Epithelial cell of esophagus (primary cell): ENCODE measurements around the gene CHRFAM7A.
"Not testable (repeated sequence)": the region's sequence is repeated elsewhere in the genome, so short reads cannot be mapped to it uniquely, and the experiment has no call there.

Source experiments
- DNase-seq: peaks from one replicate; pipeline ENCODE4 v3.0.0; 2010; ENCODE audit warnings: low read depth
- H3K4me3 ChIP-seq: 2 replicates; pipeline ENCODE4 v1.5.1; 2011; ENCODE audit warnings: mild to moderate bottlenecking, low read length, control low read depth

The CHRFAM7A gene

GRCh38 chr15:30392766-30393663 is at the start of gene CHRFAM7A:
TSS of gene CHRFAM7A (minus strand) at chr15:30393540. CDS start at chr15:30383351, 10,189 bp downstream.
- H3K4me3 ChIP-seq, DNase-seq: not testable (repeated sequence)

GRCh38 chr15:30438348-30438747 is 45.0 kb upstream of the CHRFAM7A start:
- H3K4me3 ChIP-seq, DNase-seq: not testable (repeated sequence)

DNA sequence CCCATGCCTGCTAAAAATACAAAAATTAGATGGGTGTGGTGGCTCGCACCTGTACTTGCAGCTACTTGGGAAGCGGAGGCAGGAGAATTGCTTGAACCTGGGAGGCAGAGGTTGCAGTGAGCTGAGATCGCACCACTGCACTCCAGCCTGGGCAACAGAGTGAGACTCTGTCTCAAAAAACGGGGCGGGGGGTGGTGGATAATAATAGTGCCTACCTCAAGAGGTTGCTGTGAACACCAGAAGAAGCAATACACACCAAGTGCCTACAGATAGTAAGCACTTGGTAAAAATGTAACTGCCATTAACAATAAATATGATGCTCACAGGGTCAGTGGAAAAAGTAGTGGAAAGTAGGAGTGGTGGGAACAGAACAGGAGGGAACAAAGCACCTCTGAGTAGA is 42.5 kb upstream of the CHRFAM7A start:
- not testable (repeated sequence) for H3K4me3 ChIP-seq, DNase-seq

DNA sequence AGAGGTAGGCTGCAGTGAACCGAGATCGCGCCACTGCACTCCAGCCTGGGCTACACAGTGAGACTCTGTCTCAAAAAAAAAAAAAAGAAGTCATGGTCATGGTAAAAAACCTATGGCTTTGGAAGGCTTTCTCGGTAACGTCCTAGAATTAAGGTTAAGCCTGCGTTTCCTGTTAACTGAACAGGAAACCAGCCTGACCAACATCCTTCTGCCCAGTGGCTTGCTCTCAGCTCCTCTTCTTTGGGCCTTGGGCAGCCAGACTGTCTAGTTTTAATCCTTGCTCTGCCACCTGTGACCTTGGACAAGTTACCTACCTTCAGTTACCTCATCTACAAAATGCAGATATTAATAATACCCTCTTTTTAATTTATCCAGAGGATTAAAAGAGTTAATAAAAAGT is 27.4 kb upstream of the CHRFAM7A start:
- not testable (repeated sequence) for H3K4me3 ChIP-seq, DNase-seq

DNA sequence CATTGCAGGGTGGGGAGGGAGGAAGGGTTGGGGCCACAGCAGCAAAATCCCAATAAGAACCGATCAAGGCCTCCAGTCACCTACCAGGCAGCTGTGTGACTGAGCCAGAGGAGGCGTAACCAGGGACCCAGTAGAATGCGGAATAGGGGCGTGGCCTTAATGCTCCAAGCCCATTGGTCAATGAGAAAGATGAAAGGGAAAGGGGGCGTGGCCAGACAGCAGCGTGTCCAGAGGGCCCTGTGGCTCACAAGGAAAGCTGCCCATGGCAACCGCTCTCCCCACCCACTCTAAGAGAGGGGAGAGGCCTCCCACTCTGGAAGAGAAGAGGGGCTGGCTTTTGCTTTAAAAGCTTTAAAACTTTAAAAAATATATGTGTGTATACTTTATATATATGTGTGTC is 20.8 kb upstream of the CHRFAM7A start, which contains the start of gene GOLGA8R:
Gene GOLGA8R, minus strand, starts transcription at position 101 of the 400 bp plus-strand sequence. Its CDS starts 98 bp downstream, at position 3.
- not testable (repeated sequence) for DNase-seq, H3K4me3 ChIP-seq

- DNase-seq, H3K4me3 ChIP-seq: not testable (repeated sequence)
Observed at GRCh38 chr15:30407636-30408035, 14.3 kb upstream of the CHRFAM7A start.

DNA sequence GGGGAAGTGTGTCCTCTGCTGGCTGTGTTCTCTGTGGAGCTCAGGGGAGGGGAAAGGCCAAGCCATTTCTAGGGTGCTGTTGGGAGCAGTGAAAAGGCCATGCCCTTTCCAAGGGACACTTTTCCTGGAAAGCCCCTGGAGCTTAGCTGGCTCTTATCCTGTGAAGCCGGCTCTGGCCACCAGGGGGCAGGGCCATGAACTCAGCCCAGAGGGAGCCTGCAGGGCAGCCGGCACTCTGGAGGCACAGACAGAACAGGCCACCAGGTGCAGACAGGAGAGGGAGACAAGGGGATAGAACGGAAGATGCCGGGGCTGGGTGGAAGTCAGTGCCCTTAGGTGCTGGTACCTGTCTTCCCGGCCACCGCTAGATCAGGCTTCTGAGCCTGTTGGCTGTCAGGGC is 5.6 kb upstream of the CHRFAM7A start:
- not testable (repeated sequence) for DNase-seq

DNA sequence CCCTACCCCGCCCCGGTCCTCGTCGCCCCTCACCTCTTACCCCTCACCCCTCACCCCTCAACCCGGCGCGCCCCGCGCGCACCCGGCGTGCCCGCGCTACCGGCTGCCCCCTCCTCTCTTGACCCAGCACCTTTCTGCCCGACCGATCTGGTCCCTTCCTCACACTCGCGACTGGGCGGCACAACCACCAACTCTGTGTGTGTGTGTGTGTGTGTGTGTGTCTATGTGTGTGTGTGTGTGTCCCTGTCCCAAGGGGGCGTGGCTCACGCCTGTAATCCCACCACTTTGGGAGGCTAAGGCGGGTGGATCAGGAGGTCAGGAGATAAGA is 288 bp upstream of the CHRFAM7A start:
- not testable (repeated sequence) for DNase-seq, H3K4me3 ChIP-seq

More for the DNA sequence above, 5.6 kb upstream of the CHRFAM7A start:
- H3K4me3 ChIP-seq, result not testable (repeated sequence)

- H3K4me3 ChIP-seq, DNase-seq: not testable (repeated sequence)
Observed at GRCh38 chr15:30386318-30386887, 6.9 kb downstream of the CHRFAM7A start.

DNA sequence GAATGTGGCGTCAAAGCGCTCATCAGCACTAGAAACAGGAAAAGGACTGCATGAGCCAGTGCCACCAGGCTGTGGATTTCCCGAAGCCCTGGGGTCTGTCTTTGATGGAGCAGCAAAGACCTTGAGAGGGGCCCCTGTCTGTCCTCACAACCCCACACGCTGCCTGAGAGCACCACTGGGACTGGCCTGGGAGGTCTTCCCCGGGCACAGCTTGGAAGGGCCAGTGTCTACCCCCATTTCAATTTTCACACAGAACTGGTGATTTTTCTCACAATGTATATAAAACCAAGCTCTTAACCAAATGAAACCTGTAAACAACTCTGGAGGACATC is 16.3 kb downstream of the CHRFAM7A start:
- DNase-seq, H3K4me3 ChIP-seq: not testable (repeated sequence)

DNA sequence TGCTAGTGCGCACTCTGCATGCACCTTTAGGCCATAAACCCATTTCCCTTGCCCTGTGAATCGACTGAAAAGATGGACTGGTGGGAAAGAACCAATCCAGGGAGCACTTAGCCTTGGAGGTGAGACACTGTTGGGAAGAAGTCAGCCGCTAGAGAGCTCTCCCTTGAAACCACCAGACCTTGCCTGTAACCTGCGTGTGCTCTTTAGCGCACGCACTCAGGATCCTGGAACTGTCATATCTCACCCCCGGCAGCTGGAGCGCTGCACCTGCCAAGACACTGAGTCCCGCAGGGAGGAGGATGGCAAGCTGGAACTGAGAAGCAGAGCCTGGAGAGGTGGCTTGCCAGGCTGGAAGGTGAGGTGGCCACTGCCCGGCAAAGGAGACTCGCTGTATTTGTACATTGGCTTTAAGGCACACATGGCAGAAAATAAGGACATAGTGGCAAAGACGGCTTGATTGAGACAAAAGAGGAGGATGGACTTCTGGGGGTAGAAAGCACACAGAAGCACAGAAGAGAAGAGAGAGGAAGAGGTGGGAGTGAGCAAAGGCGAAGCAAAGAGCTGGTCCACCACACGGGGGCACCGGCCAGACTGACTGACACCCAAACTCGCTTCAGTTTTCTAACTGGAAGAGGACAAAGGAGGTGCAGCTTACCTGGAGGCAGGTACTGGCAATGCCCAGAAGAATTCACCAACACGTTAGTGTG is 16.8 kb downstream of the CHRFAM7A start:
- not testable (repeated sequence) for DNase-seq, H3K4me3 ChIP-seq

DNA sequence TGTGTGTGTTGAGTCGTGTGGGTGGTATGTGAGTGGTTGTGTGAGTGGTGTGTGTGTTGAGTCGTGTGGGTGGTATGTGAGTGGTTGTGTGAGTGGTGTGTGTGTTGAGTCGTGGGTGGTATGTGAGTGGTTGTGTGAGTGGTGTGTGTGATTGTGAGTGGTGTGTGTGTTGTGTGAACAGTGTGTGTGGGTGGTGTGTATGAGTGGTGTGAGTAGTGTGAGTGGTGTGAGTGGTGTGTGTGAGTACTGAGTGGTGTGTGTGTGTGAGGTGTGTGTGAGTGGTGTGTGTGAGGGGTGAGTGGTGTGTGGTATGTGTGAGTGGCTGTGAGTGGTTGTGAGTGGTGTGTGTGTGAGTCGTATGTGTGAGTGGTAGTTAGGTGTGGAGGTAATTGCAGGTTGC is 17.5 kb downstream of the CHRFAM7A start:
- H3K4me3 ChIP-seq, result not testable (repeated sequence)
- peak; percentile 0 for DNase-seq

DNA sequence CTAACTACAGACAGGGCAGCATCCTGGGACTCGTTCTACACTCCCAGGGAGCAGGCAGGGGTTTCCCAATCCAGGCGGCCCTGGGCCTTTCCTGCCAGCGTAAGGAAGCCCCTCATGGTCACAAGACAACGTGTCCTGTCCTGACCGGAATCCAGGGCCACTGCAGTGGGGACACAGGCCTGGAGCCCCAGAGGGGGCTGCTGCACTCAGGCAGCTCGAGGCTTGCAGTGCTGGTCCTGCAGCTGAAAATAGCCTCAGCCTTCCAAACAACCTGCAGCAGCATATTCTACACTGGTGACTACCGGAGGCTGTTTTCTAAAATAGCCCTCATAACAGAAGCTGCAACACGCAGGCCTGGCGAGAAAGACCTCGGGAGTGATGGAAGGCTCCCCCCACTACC is 18.5 kb downstream of the CHRFAM7A start:
- not testable (repeated sequence) for DNase-seq

GRCh38 chr15:30368271-30368670 is 25.1 kb downstream of the CHRFAM7A start:
- not testable (repeated sequence) for DNase-seq, H3K4me3 ChIP-seq

More for the DNA sequence above, 18.5 kb downstream of the CHRFAM7A start:
- not testable (repeated sequence) for H3K4me3 ChIP-seq

GRCh38 chr15:30367246-30367645 is 26.1 kb downstream of the CHRFAM7A start:
- H3K4me3 ChIP-seq, DNase-seq: not testable (repeated sequence)

- H3K4me3 ChIP-seq, result not testable (repeated sequence)
Observed at GRCh38 chr15:30361404-30361803, 31.9 kb downstream of the CHRFAM7A start.

GRCh38 chr15:30360990-30361389 is 32.4 kb downstream of the CHRFAM7A start:
- H3K4me3 ChIP-seq, DNase-seq: not testable (repeated sequence)

More at GRCh38 chr15:30361404-30361803, 31.9 kb downstream of the CHRFAM7A start:
- not testable (repeated sequence) for DNase-seq

- not testable (repeated sequence) for DNase-seq
Observed at GRCh38 chr15:30355043-30355442, 38.3 kb downstream of the CHRFAM7A start.

GRCh38 chr15:30349803-30350202 is 43.5 kb downstream of the CHRFAM7A start:
- not testable (repeated sequence) for DNase-seq, H3K4me3 ChIP-seq

More at GRCh38 chr15:30355043-30355442, 38.3 kb downstream of the CHRFAM7A start:
- not testable (repeated sequence) for H3K4me3 ChIP-seq

GRCh38 chr15:30336584-30336983 is 56.8 kb downstream of the CHRFAM7A start:
- H3K4me3 ChIP-seq, DNase-seq: not testable (repeated sequence)
